PC-9 (cell line): Measurements from ENCODE around the gene OSBPL6. TPM values are rescaled to one million over a fixed set of nuclear protein-coding genes. Genes with fewer than 3 reads are reported as not detected.
"Not testable (repeated sequence)": the region's sequence is repeated elsewhere in the genome, so short reads cannot be mapped to it uniquely, and the experiment has no call there.

Experiments used
- BruUV-seq: library from RNA; stranded (reverse); fragments of 400-500 nt; replicated peaks from 2 replicates; lab custom pipeline; 2021; lab: Mats Ljungman, UMichigan
- CTCF ChIA-PET: fragments of 300-600 bp; sonication (Branson Sonifier 250); formaldehyde crosslinking; loops from one replicate; lab custom pipeline; 2022; ENCODE audit warnings: antibody characterized with exemption; lab: Charles Lee
- POLR2A ChIA-PET: fragments of 300-600 bp; sonication (Branson Sonifier 250); formaldehyde crosslinking; loops from one replicate; lab custom pipeline; 2022; ENCODE audit warnings: antibody characterized with exemption; ENCODE audit not compliant: unreplicated experiment; lab: Charles Lee
- DNase-seq, 2 experiments: peaks; one replicate each; pipeline versions ENCODE4 v3.0.0 to v3.0.0-alpha.2; 2015 to 2022; ENCODE audit warnings: mixed read lengths in 1 of 2
- H2AFZ ChIP-seq: fragments of 200-600 bp; sonication (generic); 2 replicates; pipeline ENCODE4 v1.8.1; 2017; ENCODE audit warnings: antibody characterized with exemption
- H3F3A ChIP-seq: fragments of 200-600 bp; sonication (generic); 2 replicates; pipeline ENCODE4 v1.8.1; 2017; ENCODE audit warnings: antibody characterized with exemption, mild to moderate bottlenecking, low read depth; ENCODE audit not compliant: insufficient read depth
- H3K27ac ChIP-seq: fragments of 200-600 bp; sonication (generic); 2 replicates; pipeline ENCODE4 v1.6.1; 2016; ENCODE audit warnings: mixed run types
- H3K27me3 ChIP-seq: fragments of 200-600 bp; sonication (generic); 2 replicates; pipeline ENCODE4 v1.6.1; 2016; ENCODE audit warnings: low read depth, mixed run types; ENCODE audit not compliant: insufficient read depth
- H3K36me3 ChIP-seq: fragments of 200-600 bp; sonication (generic); 2 replicates; pipeline ENCODE4 v1.6.1; 2016; ENCODE audit warnings: low read depth, mixed run types
- H3K4me1 ChIP-seq: fragments of 200-600 bp; sonication (generic); replicated peaks from 2 replicates; pipeline ENCODE4 v1.6.1; 2016; ENCODE audit warnings: mixed run types; ENCODE audit not compliant: insufficient read depth
- H3K4me2 ChIP-seq: fragments of 200-600 bp; sonication (generic); 2 replicates; pipeline ENCODE4 v1.6.1; 2017; ENCODE audit warnings: mixed run types
- H3K4me3 ChIP-seq: fragments of 200-600 bp; sonication (generic); 2 replicates; pipeline ENCODE4 v1.6.1; 2016; ENCODE audit warnings: mixed run types
- H3K79me2 ChIP-seq: fragments of 200-600 bp; sonication (generic); 2 replicates; pipeline ENCODE4 v1.6.1; 2017; ENCODE audit warnings: low read depth, mixed run types
- H3K9me2 ChIP-seq: fragments of 200-600 bp; sonication (generic); 2 replicates; pipeline ENCODE4 v1.8.1; 2017; ENCODE audit warnings: mild to moderate bottlenecking; ENCODE audit not compliant: insufficient read depth
- H3K9me3 ChIP-seq: fragments of 200-600 bp; sonication (generic); 2 replicates; pipeline ENCODE4 v1.8.1; 2016; ENCODE audit warnings: low read depth; ENCODE audit not compliant: insufficient read depth
- H4K20me1 ChIP-seq: fragments of 200-600 bp; sonication (generic); 2 replicates; pipeline ENCODE4 v1.8.1; 2017; ENCODE audit not compliant: insufficient read depth
- CTCF ChIP-seq: fragments of 200-600 bp; sonication (generic); conservative IDR thresholded peaks from 2 replicates; pipeline ENCODE4 v1.6.1; 2017; ENCODE audit warnings: mixed run types, antibody characterized with exemption, mild to moderate bottlenecking, moderate library complexity
- EZH2 ChIP-seq: fragments of 200-600 bp; sonication (generic); IDR thresholded peaks from 2 replicates; pipeline ENCODE4 v1.8.0; 2017; ENCODE audit warnings: antibody characterized with exemption, low read depth
- intact Hi-C: fragments of 100-400 bp; cut with micrococcal nuclease; formaldehyde crosslinking; loops from one replicate; pipeline ENCODE4 v1.10.0; 2022; ENCODE audit not compliant: unreplicated experiment
- total RNA-seq: library from RNA; stranded (reverse); gene quantifications from 2 replicates; pipeline ENCODE4 v1.2.3, GENCODE V29; 2021

Gene OSBPL6
- total RNA-seq, 1 experiment from 2014 or later: 2.6 TPM

GRCh38 chr2:178163911-178164310 is 30.4 kb upstream of the OSBPL6 start:
- no peak overlapping the region for H2AFZ ChIP-seq

GRCh38 chr2:178173657-178174056 is 20.7 kb upstream of the OSBPL6 start:
- no peak for DNase-seq
- H3K4me3 ChIP-seq: no peak overlapping the region
- no peaks in the 10 kb centered on the region for H3K9me2 ChIP-seq
- ChIA-PET CTCF (interaction anchor here (0.6 kb wide), 1 partner anchor 47 kb away, joined by 3 read pairs; no protein-coding TSS in a partner anchor), POLR2A (no interaction called here)
- no peak overlapping the region for H3K4me2 ChIP-seq
- no peaks in the 10 kb centered on the region for H3K4me1 ChIP-seq
- H3K27ac ChIP-seq: no peak overlapping the region
- TF ChIP-seq CTCF (no peak), EZH2 (no peak)
- no peaks in the 10 kb centered on the region for H3K27me3 ChIP-seq
- intact Hi-C loops: no loop called here
- no TSS peak for BruUV-seq
- H3K79me2 ChIP-seq: no peaks in the 10 kb centered on the region
- H3F3A ChIP-seq: no peaks in the 10 kb centered on the region
- no peaks in the 10 kb centered on the region for H4K20me1 ChIP-seq
- H3K36me3 ChIP-seq: no peaks in the 10 kb centered on the region
- H2AFZ ChIP-seq: 0 out of 2 replicates have a peak overlapping the region, but pooled peaks have one; percentile 3
- H3K9me3 ChIP-seq: no peaks in the 10 kb centered on the region

More at GRCh38 chr2:178163911-178164310, 30.4 kb upstream of the OSBPL6 start:
- Histone ChIP-seq H3K9me3 (no peaks in the 10 kb centered on the region), H3K27me3 (no peaks in the 10 kb centered on the region), H3K9me2 (no peaks in the 10 kb centered on the region), H3K27ac (no peak overlapping the region), H3K4me2 (no peak overlapping the region), H4K20me1 (no peaks in the 10 kb centered on the region), H3K4me3 (no peak overlapping the region), H3K79me2 (no peaks in the 10 kb centered on the region), H3F3A (no peaks in the 10 kb centered on the region), H3K4me1 (no peaks in the 10 kb centered on the region), H3K36me3 (no peaks in the 10 kb centered on the region)
- TF ChIP-seq CTCF (no peak), EZH2 (no peak)
- ChIA-PET CTCF (no interaction called here), POLR2A (no interaction called here)
- no peak for DNase-seq
- BruUV-seq: no TSS peak
- intact Hi-C loops: no loop called here

- H3K36me3 ChIP-seq: no peaks in the 10 kb centered on the region
- H2AFZ ChIP-seq: peak overlapping the region; percentile 15; the same call in 1 of the 2 replicates
- no peaks in the 10 kb centered on the region for H3K27me3 ChIP-seq
- ChIA-PET CTCF (no interaction called here), POLR2A (interaction anchor here (0.6 kb wide), 1 partner anchor 346 kb away, joined by 3 read pairs; no protein-coding TSS in a partner anchor)
- H3K27ac ChIP-seq: no peak overlapping the region
- no peaks in the 10 kb centered on the region for H3F3A ChIP-seq
- no peak overlapping the region for H3K4me3 ChIP-seq
- no peak overlapping the region for H3K4me2 ChIP-seq
- TF ChIP-seq CTCF (no peak), EZH2 (no peak)
- BruUV-seq: no TSS peak
- H3K4me1 ChIP-seq: no peaks in the 10 kb centered on the region
- H3K9me3 ChIP-seq: no peaks in the 10 kb centered on the region
- H3K79me2 ChIP-seq: no peaks in the 10 kb centered on the region
- no peaks in the 10 kb centered on the region; the same call in 1 of the 2 replicates for H3K9me2 ChIP-seq
- intact Hi-C loops: no loop called here
- no peaks in the 10 kb centered on the region for H4K20me1 ChIP-seq
- DNase-seq: no peak
Measured at GRCh38 chr2:178177066-178177679, 17.1 kb upstream of the OSBPL6 start.

- intact Hi-C loops, H3K36me3 ChIP-seq, H3K27ac ChIP-seq, H3K4me3 ChIP-seq, H3K27me3 ChIP-seq, H3K4me1 ChIP-seq, BruUV-seq, H3F3A ChIP-seq, H4K20me1 ChIP-seq, H3K9me3 ChIP-seq, H3K79me2 ChIP-seq, H3K4me2 ChIP-seq, DNase-seq, H2AFZ ChIP-seq, H3K9me2 ChIP-seq, CTCF ChIA-PET: not testable (repeated sequence)
- POLR2A ChIA-PET: interaction anchor here (0.6 kb wide), 1 partner anchor 154 kb away, joined by 3 read pairs; no protein-coding TSS in a partner anchor
Measured at GRCh38 chr2:178180648-178181047, 13.7 kb upstream of the OSBPL6 start.
